Measurements from ENCODE around the gene UFD1.

GRCh38 chr22:19429950-19430889 is 48.8 kb downstream of the UFD1 start:
- TF ChIP-seq POLR2A (IDR thresholded peaks at IDR 0.05; ENCODE audit: low read length) = peak; percentile 84
- TF ChIP-seq GATA1 (IDR thresholded peaks at IDR 0.05; ENCODE audit: low read depth, low read length) = no peak
